Stimulated activated CD4-positive, alpha-beta T cell treated with anti-CD3 and anti-CD28 coated beads, Interleukin-4, amount 100 ng/mL, for 4 hours (primary cell): ENCODE data around the gene RFFL.
"Not testable (repeated sequence)": the region's sequence is repeated elsewhere in the genome, so short reads cannot be mapped to it uniquely, and the experiment has no call there.

Source experiments
- DNase-seq, 2 experiments: peaks; one replicate each; pipeline ENCODE4 v3.0.0-alpha.2; 2020

Gene RFFL

DNA sequence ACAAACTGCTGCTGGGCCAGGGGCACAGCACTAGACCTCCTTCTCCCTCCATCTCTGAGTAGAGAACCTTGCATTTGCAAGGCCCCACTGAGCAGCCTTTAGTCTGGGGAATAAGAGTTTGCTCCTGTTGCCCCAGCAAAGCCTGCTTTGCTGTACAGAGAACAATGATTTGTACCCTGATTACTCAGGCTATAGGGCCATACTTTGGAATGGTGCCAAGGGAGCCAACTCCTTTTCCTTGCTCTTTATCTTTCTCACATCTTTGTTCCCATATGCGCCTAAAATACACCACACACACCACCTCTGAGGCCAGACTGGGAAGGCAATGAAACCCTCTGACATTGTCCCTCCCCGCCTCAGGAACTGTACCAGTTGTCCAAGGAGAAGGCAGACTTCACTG lies 62.0 kb downstream of the RFFL start:
- DNase-seq, result no peak

DNA sequence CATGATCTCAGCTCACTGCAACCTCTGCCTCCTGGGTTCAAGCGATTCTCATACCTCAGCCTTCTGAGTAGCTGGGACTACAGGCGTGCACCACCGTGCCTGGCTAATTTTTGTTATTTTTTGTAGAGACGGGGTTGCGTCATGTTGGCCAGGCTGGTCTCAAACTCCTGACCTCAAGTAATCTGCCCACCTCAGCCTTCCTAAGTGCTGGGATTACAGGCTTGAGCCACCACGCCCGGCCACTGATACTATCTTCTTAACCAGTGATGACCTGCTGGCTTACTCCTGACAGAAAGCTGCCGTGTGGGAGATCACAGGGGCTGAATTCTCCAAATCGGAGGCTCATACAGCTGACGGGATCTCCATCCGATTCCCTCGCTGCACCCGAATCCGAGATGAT lies 62.5 kb downstream of the RFFL start:
- DNase-seq, result not testable (repeated sequence)

DNA sequence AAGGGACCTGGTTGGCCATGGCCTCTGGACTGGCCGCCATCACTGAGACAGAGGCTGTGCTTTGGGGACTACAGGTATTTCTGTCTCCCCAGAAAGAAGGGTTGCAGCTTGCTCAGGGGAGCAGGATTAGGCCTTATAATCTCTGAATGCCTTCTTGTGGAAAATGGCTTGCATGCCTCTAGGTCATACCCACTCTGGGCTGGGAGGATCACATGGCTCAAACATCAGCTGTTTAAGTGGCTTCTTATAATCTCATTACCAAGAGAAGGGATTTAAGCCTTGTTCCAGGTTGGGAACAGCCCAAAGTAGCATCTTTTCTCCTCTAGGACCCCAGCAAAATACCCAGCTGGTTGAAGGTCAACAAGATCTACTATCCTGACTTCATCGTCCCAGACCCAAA lies 64.1 kb downstream of the RFFL start:
- no peak for DNase-seq

DNA sequence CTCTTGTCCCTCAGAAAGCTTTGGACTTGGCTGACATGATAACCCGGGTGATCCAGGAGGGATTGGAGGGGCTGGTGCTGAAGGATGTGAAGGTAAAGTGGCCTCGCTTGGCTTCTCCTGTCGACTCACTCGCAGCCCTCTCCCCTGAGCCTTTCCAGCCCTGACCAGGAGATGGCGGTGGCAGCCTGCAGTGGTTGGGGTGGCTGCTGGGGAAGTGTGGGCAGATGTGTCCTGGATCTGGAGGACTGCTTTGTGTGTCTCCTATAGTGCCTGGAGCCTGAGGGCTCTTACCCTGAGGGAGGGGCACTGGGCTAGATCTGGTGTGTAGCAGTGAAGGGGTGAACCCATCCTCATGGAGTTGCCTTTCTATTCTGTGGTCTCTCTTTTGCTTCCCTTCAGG lies 65.3 kb downstream of the RFFL start:
- peak; percentile 72 to 76 for DNase-seq

DNA sequence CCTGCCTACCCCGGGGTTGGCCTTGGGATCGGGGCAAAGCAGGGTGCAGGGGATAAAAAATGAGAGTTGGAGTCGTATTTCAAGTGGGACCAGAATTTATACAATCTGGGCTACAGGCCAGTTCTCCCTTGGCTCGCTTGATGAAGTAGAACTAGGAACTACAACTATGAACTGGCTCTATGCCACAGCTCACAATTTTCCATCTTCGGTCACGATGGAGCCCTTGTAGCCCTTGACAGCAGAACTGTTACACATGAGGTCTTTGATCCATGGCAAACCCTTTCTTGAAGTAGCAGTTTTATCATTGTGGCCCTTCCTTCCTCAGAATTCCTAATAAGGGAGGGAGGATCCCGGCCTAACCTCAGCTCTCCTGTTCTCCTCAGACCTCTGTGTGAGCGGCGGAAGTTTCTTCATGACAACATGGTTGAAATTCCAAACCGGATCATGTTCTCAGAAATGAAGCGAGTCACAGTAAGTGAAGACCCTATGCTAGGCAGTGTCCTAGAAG lies 66.1 kb downstream of the RFFL start:
- DNase-seq, result no peak

DNA sequence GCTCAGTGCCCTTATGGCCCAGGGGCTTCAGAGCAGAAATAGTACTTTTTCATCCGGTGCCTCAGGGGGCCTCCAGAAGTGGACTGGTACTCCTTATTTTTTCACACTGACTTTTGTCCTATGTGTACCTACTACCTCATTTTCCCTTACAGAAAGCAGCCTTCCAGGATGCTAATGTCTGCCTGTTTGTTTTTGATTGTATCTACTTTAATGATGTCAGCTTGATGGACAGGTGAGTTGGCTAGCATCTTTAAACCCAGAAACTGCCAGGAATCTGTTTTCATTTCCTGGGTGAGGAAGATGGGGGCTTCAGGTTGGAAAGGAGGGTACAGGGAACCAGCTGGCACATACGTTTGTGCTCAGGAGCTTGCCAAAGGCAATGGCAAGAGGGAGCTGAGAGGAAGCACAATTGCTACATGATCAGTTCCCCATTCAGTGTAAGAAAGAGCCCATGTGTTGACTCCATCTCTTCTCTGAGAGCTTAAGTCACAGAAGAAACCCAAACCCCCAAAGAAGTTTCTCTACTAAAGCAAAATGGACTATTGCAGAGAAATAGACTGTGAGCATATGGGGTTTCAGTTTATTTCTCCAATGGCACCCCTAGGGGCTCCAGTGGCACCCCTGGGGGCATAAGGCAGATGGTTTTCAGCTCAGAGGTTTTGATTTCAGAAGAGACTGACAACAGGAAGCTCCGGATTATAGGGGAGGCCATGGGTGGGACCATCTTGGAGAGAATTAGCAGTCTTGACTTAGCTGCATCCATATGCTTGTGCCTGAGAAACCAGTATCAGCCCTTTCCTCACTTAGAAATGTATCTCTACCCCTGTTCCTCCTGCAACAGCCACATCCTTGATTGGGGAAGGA lies 66.9 kb downstream of the RFFL start:
- DNase-seq, result no peak

DNA sequence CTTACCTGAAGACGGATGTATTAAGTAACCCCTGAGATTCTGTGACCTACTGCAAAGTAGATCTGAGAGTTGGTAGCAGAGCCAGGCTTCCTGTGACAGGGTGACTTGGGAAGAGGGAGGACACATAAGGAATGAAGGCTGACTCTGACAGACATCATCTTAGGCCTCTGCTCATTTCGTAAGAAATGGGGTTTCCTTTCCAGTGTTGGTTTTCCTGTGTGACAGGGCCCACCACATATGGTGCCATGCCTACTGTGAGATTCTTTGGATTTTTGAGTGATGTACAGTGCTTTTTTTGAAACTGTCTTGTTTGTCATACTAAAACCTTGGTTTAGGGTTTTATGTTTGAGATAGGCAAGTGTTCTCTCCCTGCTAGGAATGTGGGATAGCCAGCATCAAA lies 70.5 kb downstream of the RFFL start:
- no peak for DNase-seq

DNA sequence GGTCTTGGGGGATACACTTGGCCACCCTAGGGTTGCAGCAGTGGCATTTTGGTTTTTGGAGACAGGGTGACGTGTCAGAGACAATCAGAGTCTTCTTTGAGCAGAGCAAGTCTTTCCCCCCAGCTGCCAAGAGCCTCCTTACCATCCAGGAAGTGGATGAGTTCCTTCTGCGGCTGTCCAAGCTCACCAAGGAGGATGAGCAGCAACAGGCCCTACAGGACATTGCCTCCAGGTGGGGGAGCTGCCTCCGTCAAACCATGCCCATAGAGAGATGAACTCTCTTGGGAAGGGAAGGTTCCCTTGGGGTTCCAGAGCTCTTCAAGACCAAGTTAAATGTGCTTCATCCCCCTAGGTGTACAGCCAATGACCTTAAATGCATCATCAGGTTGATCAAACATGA lies 71.9 kb downstream of the RFFL start:
- DNase-seq, result no peak

DNA sequence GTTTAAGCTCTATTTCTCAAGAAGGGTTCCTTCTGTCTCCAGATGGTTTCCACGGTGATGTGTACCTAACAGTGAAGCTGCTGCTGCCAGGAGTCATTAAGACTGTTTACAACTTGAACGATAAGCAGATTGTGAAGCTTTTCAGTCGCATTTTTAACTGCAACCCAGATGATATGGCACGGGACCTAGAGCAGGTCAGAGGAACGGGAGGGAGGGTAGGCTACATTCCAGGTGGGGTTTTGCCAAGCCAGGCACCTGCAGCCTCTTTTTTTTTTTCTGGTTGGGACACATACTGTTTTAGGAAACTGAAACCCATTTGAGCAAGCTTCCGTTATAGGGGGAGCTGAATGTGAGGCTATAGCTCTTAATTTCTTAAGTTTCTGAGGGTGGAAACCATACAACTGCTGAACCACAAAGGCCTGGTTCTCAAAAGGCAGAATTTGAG lies 72.6 kb downstream of the RFFL start:
- DNase-seq, result no peak

DNA sequence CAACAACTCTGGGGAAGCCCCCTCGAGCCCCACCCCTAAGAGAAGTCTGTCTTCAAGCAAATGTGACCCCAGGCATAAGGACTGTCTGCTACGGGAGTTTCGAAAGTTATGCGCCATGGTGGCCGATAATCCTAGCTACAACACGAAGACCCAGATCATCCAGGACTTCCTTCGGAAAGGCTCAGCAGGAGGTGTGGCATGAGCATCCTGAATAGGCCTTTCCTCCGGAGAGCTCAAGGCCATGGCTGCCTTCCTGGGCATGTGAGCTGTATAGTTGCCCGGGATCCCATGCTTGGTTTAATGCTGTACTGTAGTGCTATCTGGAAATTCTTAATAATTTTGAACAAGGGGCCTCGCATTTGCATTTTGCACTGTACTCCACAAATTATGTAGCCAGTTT lies 74.0 kb downstream of the RFFL start:
- no peak for DNase-seq

DNA sequence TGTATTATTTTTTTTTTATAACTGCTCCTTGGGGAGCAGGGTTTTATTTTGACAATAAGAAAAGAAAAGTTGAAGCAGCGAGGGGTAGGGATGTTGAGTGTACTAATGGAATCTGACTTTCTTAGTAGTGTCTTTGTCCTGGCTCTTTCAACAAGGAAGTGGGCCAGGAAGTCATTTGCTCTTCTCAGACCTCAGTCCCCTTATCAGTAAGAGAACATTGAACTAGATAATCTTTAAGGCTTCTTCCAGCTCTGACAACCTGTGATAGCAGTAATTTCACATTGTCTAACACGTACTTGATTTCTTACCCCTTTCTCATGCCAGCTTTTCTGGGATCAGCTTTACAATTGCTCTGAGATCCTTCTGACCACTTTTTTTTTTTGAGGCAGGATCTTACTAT lies 74.9 kb downstream of the RFFL start:
- no peak for DNase-seq

DNA sequence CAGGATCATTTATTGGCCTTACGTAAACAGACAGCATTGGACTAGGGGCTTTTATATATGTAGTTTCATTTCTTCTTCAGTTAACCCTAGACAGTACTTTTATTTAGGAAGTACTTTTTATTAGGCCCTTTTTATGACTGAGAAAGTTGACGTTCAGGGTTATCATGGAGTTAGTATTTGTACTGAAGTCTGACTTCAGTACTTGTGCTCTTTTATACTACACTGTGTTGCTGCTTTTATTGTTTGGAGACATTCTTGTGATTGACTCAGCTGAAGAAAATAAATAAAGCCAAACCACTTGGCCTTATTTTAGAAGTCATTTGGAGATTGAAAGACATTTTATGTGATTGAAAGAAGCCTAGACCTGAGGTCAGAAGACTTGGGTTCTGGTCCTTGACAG lies 76.3 kb downstream of the RFFL start:
- DNase-seq, result no peak

DNA sequence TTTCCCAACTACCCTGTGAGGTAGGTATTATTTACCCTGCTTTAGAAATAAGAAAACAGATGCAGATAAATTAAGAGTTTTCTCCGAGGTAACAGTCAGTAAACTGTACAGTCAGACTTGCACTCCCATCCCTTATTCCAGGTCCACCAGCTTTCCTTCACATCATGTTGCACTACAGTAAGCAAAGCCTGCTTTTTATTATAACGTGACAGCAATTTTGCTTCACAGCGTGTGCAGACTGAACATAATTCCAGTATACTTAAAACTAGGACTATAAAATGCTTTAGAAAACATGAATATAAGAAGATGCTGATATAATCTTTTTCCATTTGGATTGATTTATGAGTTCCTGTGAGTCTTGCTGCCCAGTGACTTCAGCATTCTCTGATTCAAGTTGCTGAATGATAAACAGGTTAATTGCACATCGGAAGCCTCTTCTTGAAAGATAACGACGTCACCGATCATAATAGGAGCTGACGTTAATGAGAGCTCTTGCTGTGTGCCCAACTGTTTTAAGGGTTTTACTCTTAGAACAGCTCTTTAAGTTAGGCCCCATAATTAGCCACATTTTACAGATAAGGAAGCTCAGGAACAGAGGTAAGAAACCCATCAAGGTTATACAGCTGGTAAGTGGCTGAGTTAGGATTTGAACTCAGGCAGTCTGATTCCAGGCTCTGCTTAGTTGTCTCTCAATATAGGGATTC lies 81.8 kb downstream of the RFFL start:
- DNase-seq, result no peak

DNA sequence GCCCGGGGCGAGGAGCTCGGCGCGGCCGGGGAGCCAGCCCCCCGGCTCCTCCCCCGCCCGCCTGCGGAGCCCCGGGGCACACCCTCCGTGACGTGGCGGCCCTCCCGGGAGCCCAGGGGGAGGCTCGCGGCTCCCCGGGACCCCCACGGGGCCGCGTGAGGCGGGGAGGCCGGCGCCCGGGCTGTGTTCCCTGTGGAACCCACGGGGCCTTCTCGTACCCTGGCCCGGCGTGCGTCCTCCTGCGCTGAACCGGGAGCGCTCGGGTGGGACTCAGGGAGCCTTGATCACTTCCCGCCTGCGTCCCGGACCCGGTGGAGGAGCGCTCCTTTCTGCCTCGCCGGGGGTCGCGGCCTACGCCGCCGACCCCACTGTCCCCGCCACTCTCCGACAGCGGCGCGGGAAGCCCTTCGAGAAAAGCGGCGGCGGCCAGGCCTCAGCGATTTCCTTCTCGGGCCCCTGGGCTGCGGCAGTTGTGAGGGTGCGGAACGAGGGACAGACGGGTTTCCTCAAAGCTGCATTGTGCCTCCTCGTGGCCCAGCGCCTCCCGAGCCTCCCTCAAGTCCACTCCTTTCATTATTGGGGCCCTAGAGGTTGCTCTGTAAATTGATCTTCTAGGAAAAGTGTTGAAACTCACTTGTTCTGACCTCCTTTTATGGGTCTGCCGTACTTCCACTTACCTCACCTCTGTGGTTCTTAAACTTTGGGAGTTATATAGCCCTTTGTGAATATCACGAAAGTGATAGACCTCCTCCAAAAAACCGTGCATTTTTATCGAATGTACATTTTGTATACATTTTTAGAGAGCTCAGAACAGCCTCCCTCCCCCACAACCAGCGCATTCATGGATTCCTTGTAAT lies 82.6 kb downstream of the RFFL start:
- DNase-seq, result peak; percentile 77 to 83

DNA sequence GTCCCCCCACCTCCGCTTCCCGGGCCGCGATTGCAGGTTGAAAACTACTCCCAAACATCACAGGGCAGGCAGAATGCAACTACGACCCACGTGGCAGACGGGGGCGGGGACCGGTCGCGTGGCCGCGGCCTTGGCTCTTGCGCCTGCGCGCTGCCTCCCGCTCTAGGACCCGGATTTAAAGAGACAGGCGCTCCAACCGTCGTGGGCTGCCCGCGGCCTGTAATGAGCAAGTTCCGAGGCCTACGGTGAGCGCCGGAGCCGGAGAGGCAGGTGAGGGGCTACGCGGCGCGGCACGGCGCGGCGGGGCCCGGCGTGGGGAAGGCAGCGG lies 83.2 kb downstream of the RFFL start, which contains the start of gene LIG3:
Gene LIG3 (plus strand): TSS at position 160 of the 328 bp plus-strand sequence. CDS start 2,494 bp downstream, outside the sequence.
- DNase-seq, result peak; percentile 93 to 94

DNA sequence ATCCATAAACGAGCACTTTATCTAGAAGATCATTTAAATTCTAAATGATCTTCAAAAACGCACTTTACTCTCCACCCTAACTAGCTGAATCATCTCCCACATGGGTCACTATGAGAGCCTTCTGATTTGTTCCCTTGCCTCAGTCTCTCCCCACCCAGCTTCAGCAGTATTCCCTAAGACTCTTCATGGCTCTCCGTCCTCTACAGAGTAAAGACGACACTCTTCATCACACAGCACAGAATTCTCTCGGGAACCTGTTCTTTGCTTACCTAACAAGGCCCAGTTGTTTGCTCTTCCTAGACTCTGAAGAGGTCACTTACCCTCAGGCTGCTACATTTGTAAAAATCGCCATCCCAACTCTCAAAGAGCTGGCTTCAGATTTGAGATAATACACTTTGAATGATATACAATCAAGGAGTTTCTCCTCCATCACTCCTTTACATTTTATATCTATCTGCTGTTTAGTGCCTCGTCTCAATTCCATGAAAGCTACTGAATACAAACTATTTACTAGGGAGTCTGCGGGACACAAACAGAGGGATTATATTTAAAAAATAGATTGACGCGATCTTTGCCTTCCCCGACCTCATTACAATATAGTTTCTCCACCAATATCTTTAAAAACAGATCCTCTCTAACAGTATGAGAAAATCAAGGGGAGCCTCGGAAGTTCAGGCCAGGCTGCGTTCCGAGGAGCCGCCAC lies 83.7 kb downstream of the RFFL start:
- DNase-seq, result no peak

DNA sequence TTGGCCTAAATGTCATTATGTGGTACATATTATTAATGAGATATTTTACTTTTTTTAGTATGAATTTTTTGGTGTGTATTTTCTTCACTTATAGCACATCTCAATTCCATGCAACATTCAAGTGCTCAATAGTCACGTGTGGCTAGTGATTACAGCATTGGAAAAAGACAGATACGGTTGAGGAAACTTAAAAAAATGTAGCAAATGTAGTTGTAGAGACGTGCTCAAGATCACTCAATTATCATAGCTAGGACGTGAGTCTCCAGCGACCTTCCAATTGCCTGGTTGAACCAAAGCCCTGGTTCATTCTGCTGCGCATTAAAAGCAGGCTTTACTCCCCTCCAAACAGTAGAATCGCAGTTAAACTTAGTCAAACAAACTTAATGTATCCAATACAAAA lies 84.4 kb downstream of the RFFL start:
- no peak for DNase-seq

DNA sequence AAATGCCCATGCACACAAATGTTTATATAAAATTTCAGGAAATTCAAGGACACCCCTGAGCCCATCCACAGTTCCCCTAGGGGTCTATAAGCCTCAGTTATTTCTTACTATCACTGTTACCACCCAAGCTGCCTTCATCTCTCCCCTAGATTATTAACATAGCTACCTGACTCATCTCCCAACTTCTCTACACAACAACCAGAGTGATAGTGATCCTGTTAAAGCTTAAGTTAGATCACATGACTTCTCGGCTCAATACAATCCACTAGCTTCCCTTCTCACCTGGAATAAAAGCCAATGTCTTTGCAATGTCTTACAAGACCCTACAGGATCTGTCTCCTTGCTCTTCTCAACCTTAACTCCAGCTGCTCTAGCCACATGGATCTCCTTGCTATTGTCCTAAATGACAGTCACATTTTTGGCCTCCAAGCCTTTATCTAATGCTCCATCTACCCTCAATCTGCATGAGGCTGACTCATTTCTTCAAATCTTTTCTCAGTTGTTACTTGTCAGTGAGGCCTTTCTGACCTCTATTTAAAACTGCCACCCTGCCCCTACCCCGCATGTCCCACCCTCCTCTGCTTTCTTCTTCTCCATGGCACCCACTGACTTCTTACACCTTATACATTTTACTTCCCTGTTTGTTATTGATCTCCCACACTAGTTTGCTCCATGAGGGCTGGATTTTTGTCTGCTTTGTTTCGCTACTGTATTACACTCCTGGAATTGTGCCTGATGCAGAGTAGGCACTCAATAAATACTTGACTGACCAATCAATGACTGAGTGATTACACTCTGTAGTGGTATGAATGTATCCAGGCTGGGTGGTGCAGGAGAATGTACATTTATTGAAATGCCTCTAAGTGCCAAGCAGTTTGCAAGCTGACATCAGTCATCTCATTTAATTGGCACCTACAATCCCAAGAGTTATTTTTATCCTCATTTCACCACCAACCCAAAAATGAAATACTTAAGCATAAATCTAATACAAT lies 88.4 kb downstream of the RFFL start:
- DNase-seq, result no peak

DNA sequence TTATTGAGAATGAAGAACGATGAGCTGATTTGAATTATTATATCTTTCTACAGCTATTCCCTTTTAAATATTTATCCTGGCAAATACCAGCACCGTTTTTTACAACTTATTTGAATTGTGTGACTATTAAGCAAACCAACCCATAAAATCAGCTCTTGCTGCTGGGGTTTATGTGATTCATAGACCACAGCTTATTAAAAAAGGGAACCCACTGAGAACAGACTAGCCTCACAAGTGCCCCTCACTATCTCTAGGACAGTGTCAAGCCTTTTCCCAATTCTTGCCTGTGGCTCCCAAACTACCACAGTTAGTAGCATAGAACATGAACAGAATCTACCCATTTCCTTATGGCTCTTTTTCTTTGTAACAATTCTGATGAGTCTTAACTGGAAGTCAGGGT lies 89.3 kb downstream of the RFFL start:
- no peak for DNase-seq

DNA sequence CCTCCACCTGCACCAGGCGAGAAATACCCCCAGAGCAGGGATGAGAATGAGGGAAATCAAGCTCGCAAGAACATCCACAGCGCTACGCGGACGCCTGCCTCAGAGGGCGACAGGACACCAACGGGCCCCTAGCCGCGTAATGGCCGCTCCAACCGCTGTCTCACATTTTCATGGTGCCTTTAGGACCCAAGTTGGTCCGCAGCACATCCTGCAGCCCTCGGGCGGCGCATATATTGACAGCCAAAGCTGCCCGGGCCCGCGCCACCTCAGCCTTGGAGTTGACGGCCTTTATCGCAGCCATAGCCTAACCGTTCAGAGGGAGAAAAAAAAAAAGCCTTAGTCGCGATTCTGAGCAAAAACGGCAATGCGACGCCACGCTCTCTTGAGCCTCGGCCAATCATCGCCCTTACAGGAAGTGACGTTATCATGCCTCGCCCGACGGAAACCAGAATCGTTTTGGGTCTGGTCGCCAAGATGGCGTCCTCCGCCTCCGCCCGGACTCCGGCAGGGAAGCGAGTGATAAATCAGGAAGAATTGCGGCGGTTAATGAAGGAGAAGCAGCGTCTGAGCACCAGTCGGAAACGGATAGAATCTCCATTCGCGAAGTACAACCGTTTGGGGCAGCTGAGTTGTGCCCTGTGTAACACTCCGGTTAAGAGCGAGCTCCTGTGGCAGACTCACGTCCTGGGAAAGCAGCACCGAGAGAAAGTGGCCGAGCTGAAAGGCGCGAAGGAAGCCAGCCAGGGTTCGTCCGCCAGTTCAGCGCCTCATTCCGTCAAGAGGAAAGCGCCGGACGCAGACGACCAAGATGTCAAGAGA lies 102.2 kb downstream of the RFFL start, which contains the start of the genes CCT6B and ZNF830:
Gene CCT6B (minus strand): TSS at position 368 of the 819 bp plus-strand sequence. CDS start 67 bp downstream, at position 301.
Gene ZNF830 (plus strand): TSS at position 448 of the 819 bp plus-strand sequence. CDS start 27 bp downstream, at position 475.
- peak; percentile 79 to 90 for DNase-seq
